H9 (cell line): Measurements from ENCODE around the gene PDIA2. TPM values are rescaled to one million over a fixed set of nuclear protein-coding genes. Genes with fewer than 3 reads are reported as not detected.

Experiments used
- DNase-seq: peaks from one replicate; pipeline ENCODE4 v3.0.0-alpha.2; 2017
- H2AFZ ChIP-seq: one replicate; pipeline ENCODE4 v1.6.1; 2013; ENCODE audit warnings: mild to moderate bottlenecking, low read length, control low read depth, moderate library complexity
- H2AK5ac ChIP-seq: 2 replicates; pipeline ENCODE4 v1.6.1; 2013; ENCODE audit warnings: low read length, control low read depth, mixed read lengths; ENCODE audit not compliant: insufficient read length
- H2BK120ac ChIP-seq: one replicate; pipeline ENCODE4 v1.6.1; 2013; ENCODE audit warnings: low read depth, mild to moderate bottlenecking, low read length, control low read depth, inconsistent platforms; ENCODE audit not compliant: poor library complexity, severe bottlenecking
- H2BK12ac ChIP-seq: 2 replicates; pipeline ENCODE4 v1.6.1; 2013; ENCODE audit warnings: low read length, control low read depth, mixed read lengths, low read depth; ENCODE audit not compliant: insufficient read length
- H2BK15ac ChIP-seq: 2 replicates; pipeline ENCODE4 v1.6.1; 2013; ENCODE audit warnings: low read depth, low read length, control low read depth
- H2BK20ac ChIP-seq: one replicate; pipeline ENCODE4 v1.6.1; 2013; ENCODE audit warnings: low read depth, mild to moderate bottlenecking, low read length, control low read depth, inconsistent platforms; ENCODE audit not compliant: poor library complexity, severe bottlenecking
- H2BK5ac ChIP-seq: 2 replicates; pipeline ENCODE4 v1.6.1; 2013; ENCODE audit warnings: low read length, control low read depth, mixed read lengths; ENCODE audit not compliant: insufficient read length
- H3K14ac ChIP-seq: 2 replicates; pipeline ENCODE4 v1.6.1; 2013; ENCODE audit warnings: low read length, control low read depth; ENCODE audit not compliant: insufficient read depth
- H3K18ac ChIP-seq: 2 replicates; pipeline ENCODE4 v1.6.1; 2013; ENCODE audit warnings: low read depth, mild to moderate bottlenecking, mixed read lengths, low read length, control low read depth; ENCODE audit not compliant: insufficient read length
- H3K23ac ChIP-seq: 2 replicates; pipeline ENCODE4 v1.6.1; 2013; ENCODE audit warnings: low read length, control low read depth, mixed read lengths, low read depth; ENCODE audit not compliant: insufficient read length
- H3K23me2 ChIP-seq: 2 replicates; pipeline ENCODE4 v1.6.1; 2013; ENCODE audit warnings: low read depth, mild to moderate bottlenecking, mixed read lengths, low read length, control low read depth; ENCODE audit not compliant: insufficient read length, poor library complexity, severe bottlenecking
- H3K27ac ChIP-seq: 2 replicates; pipeline ENCODE4 v1.5.1; 2013; ENCODE audit warnings: low read length, control low read depth, mixed read lengths, low read depth; ENCODE audit not compliant: insufficient read length
- H3K27me3 ChIP-seq: 2 replicates; pipeline ENCODE4 v1.6.1; 2013; ENCODE audit warnings: low read length, control low read depth, inconsistent platforms; ENCODE audit not compliant: insufficient read depth
- H3K4ac ChIP-seq: 2 replicates; pipeline ENCODE4 v1.6.1; 2013; ENCODE audit warnings: low read depth, mild to moderate bottlenecking, control low read depth, inconsistent platforms, low read length, moderate library complexity
- H3K4me1 ChIP-seq: 2 replicates; pipeline ENCODE4 v1.6.1; 2013; ENCODE audit warnings: low read length, control low read depth, inconsistent platforms; ENCODE audit not compliant: insufficient read depth
- H3K4me2 ChIP-seq: 2 replicates; pipeline ENCODE4 v1.6.1; 2013; ENCODE audit warnings: low read length, control low read depth, mixed read lengths; ENCODE audit not compliant: insufficient read length, insufficient read depth
- H3K56ac ChIP-seq: 2 replicates; pipeline ENCODE4 v1.6.1; 2013; ENCODE audit warnings: low read depth, mild to moderate bottlenecking, mixed read lengths, low read length, control low read depth; ENCODE audit not compliant: insufficient read length
- H3K79me1 ChIP-seq: 2 replicates; pipeline ENCODE4 v1.6.1; 2013; ENCODE audit warnings: low read depth, mild to moderate bottlenecking, moderate library complexity, low read length, control low read depth, inconsistent platforms; ENCODE audit not compliant: insufficient read depth, poor library complexity, severe bottlenecking
- H3K79me2 ChIP-seq: 2 replicates; pipeline ENCODE4 v1.6.1; 2013; ENCODE audit warnings: low read length, control low read depth, inconsistent platforms; ENCODE audit not compliant: insufficient read depth
- H3K9ac ChIP-seq: 2 replicates; pipeline ENCODE4 v1.6.1; 2013; ENCODE audit warnings: low read length, control low read depth, mixed read lengths; ENCODE audit not compliant: insufficient read length; ENCODE audit errors: extremely low read depth
- H3K9me3 ChIP-seq: one replicate; pipeline ENCODE4 v1.6.1; 2013; ENCODE audit warnings: low read depth, low read length, inconsistent platforms; ENCODE audit not compliant: control insufficient read depth
- H3T11ph ChIP-seq: one replicate; pipeline ENCODE4 v1.6.1; 2013; ENCODE audit warnings: mild to moderate bottlenecking, low read length, control low read depth, inconsistent platforms
- H4K20me1 ChIP-seq: one replicate; pipeline ENCODE4 v1.6.1; 2013; ENCODE audit not compliant: control insufficient read depth, insufficient read length, insufficient read depth
- H4K5ac ChIP-seq: 2 replicates; pipeline ENCODE4 v1.6.1; 2013; ENCODE audit warnings: low read depth, mild to moderate bottlenecking, mixed read lengths, low read length, control low read depth; ENCODE audit not compliant: insufficient read length
- H4K8ac ChIP-seq: replicated peaks from 2 replicates; pipeline ENCODE4 v1.6.1; 2013; ENCODE audit warnings: low read length, control low read depth, mixed read lengths, low read depth; ENCODE audit not compliant: insufficient read length
- H4K91ac ChIP-seq: 2 replicates; pipeline ENCODE4 v1.6.1; 2013; ENCODE audit warnings: low read depth, mild to moderate bottlenecking, moderate library complexity, mixed read lengths, low read length, control low read depth; ENCODE audit not compliant: insufficient read length
- H3K27ac Mint-ChIP-seq, 3 experiments: 2 replicates in 2 of 3; 3 replicates in 1 of 3; pipeline ENCODE4 v1.8.0; 2020 to 2021; ENCODE audit warnings: mixed read lengths in 3 of 3, mild to moderate bottlenecking in 1 of 3, moderate library complexity in 1 of 3
- H3K27me3 Mint-ChIP-seq: 2 replicates; pipeline ENCODE4 v1.8.0; 2021; ENCODE audit warnings: low read depth, mild to moderate bottlenecking, moderate library complexity, mixed read lengths
- H3K36me3 Mint-ChIP-seq, 3 experiments: 2 replicates in 2 of 3; 3 replicates in 1 of 3; pipeline ENCODE4 v1.8.0; 2020 to 2021; ENCODE audit warnings: low read depth in 3 of 3, mixed read lengths in 3 of 3; ENCODE audit not compliant: insufficient read depth in 1 of 3
- H3K4me1 Mint-ChIP-seq, 2 experiments: 2 replicates each; pipeline ENCODE4 v1.8.0; 2020; ENCODE audit warnings: mixed read lengths in 2 of 2
- H3K4me3 Mint-ChIP-seq, 2 experiments: 2 replicates in 1 of 2; 3 replicates in 1 of 2; pipeline ENCODE4 v1.8.0; 2020 to 2021; ENCODE audit warnings: mild to moderate bottlenecking in 2 of 2, mixed read lengths in 2 of 2, moderate library complexity in 1 of 2
- H3K9me3 Mint-ChIP-seq, 2 experiments: 2 replicates in 1 of 2; 3 replicates in 1 of 2; pipeline ENCODE4 v1.8.0; 2020; ENCODE audit warnings: mild to moderate bottlenecking in 2 of 2, mixed read lengths in 2 of 2, moderate library complexity in 1 of 2
- WGBS: extraction: QIAGEN DNeasy Blood & Tissue Kit; methylation state at CpG from one replicate; pipeline ENCODE4 v1.1.7; 2013; ENCODE audit warnings: missing lambda C conversion rate, low lambda C conversion rate, mixed read lengths; ENCODE audit not compliant: insufficient read length; ENCODE audit errors: extremely low coverage; 5-methylcytosine and 5-hydroxymethylcytosine counted together
- total RNA-seq: library from RNA; stranded (reverse); gene quantifications from 2 replicates; pipeline ENCODE4 v1.2.1, GENCODE V29; 2021
- TF ChIP-seq, protein P1 (sequence below): fragments of 200-600 bp; sonication (generic); conservative IDR thresholded peaks from 3 replicates; pipeline ENCODE4 v1.8.0; 2021; ENCODE audit warnings: antibody characterized with exemption, mild to moderate bottlenecking

PDIA2 gene
- total RNA-seq, 1 experiment from 2014 or later = 1.4 TPM

DNA sequence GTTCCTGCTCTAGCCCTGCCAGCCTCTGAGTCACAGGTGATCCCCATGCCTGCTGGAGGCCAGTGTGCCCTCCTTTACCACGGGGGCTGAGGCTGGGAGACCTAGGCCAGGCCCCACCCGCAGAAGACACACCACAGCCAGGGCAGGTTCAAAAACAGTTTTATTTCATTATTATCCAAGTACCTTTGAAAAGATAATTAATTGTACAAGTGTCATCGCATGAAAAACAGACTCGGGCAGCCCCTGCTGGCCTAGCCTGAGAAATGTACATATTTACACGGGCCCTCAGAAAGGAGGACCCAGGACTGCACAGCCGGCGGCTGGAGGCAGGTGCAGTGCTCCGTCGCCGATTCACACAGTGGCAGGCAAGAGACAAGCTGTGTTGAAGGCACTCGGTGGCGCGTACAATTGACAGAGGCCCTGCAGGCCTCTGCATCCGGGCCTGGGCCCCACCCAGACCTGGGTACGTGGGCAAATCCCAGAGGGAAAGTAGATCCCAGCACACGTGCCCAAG lies 4.4 kb downstream of the PDIA2 start:
- Histone ChIP-seq H3K27me3 (no peaks in the 10 kb centered on the region), H3K9me3 (no peaks in the 10 kb centered on the region), H3K4me1 (no peaks in the 10 kb centered on the region), H4K91ac (no peak overlapping the region), H2BK120ac (no peak overlapping the region), H3K79me1 (no peaks in the 10 kb centered on the region), H4K5ac (no peak overlapping the region), H3K14ac (no peak overlapping the region), H2BK15ac (no peak overlapping the region), H3K18ac (no peak overlapping the region), H3K9ac (no peak overlapping the region), H2BK5ac (no peak overlapping the region), H2BK12ac (no peak overlapping the region), H2BK20ac (no peak overlapping the region), H3T11ph (no peak overlapping the region), H3K4me2 (no peak overlapping the region), H3K23ac (no peak overlapping the region), H3K56ac (no peak overlapping the region), H3K23me2 (no peaks in the 10 kb centered on the region), H2AFZ (no peak overlapping the region), H3K27ac (no peak overlapping the region), H4K8ac (no peak overlapping the region), H3K79me2 (no peaks in the 10 kb centered on the region), H2AK5ac (no peak overlapping the region), H4K20me1 (no peaks in the 10 kb centered on the region), H3K4ac (no peak overlapping the region)
- WGBS = no CpG with 5 or more reads among the region's 16 CpGs
- H3K9me3 Mint-ChIP-seq = peaks cover 8 to 12% of the 10 kb centered on the region in 2 experiments
- H3K36me3 Mint-ChIP-seq = peaks cover 18 to 39% (median 37%) of the 10 kb centered on the region in 3 experiments
- no peak for DNase-seq
- no peak overlapping the region; a peak in 1 of 5 replicates for H3K4me3 Mint-ChIP-seq
- TF ChIP-seq, protein P1, sequence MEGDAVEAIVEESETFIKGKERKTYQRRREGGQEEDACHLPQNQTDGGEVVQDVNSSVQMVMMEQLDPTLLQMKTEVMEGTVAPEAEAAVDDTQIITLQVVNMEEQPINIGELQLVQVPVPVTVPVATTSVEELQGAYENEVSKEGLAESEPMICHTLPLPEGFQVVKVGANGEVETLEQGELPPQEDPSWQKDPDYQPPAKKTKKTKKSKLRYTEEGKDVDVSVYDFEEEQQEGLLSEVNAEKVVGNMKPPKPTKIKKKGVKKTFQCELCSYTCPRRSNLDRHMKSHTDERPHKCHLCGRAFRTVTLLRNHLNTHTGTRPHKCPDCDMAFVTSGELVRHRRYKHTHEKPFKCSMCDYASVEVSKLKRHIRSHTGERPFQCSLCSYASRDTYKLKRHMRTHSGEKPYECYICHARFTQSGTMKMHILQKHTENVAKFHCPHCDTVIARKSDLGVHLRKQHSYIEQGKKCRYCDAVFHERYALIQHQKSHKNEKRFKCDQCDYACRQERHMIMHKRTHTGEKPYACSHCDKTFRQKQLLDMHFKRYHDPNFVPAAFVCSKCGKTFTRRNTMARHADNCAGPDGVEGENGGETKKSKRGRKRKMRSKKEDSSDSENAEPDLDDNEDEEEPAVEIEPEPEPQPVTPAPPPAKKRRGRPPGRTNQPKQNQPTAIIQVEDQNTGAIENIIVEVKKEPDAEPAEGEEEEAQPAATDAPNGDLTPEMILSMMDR = no peak
- H3K27me3 Mint-ChIP-seq = peaks cover 4% of the 10 kb centered on the region; the same call in 1 of the 2 replicates
- H3K4me1 Mint-ChIP-seq = no peaks in the 10 kb centered on the region
- H3K27ac Mint-ChIP-seq = no peak overlapping the region
